Muscle of back (tissue), 10 donors: ENCODE measurements around the gene RBM22. TPM values are rescaled to one million over a fixed set of nuclear protein-coding genes. Genes with fewer than 3 reads are reported as not detected.

Experiments
- polyA plus RNA-seq, 10 donors: library from polyadenylated mRNA; unstranded; fragments of 120-200 nt; gene quantifications; one replicate each; pipeline ENCODE4 v1.2.1, GENCODE V29; 2013; ENCODE audit not compliant: insufficient read length in 10 of 10

Gene RBM22
- polyA plus RNA-seq, 10 donors: 36.1 to 53.9 (median 45.0) TPM

Other genes starting within 250 kb of the RBM22 start
- 10 to 100 TPM; 42.6 to 60.1 (median 49.6) TPM for gene NDST1, start 192.9 kb downstream of the RBM22 start, polyA plus RNA-seq
- 10 to 100 TPM; 19.0 to 36.0 (median 32.4) TPM for gene SYNPO, start 60.4 kb downstream of the RBM22 start, polyA plus RNA-seq
- gene MYOZ3, start 39.8 kb downstream of the RBM22 start, polyA plus RNA-seq: 10 to 100 TPM in 9 of 10 donors, 1 to 10 TPM in 1; 9.8 to 20.8 (median 12.3) TPM
- 10 to 100 TPM; 31.0 to 47.0 (median 40.5) TPM for gene DCTN4, start 58.0 kb upstream of the RBM22 start, polyA plus RNA-seq
- gene SMIM3, start 77.7 kb upstream of the RBM22 start, polyA plus RNA-seq: 10 to 100 TPM in 3 of 10 donors, 1 to 10 TPM in 7; 7.4 to 10.4 (median 9.2) TPM
- gene IRGM, start 145.5 kb upstream of the RBM22 start, polyA plus RNA-seq: under 1 TPM in 7 of 10 donors, not detected in 3; 0.13 to 0.56 (median 0.18) TPM
- 10 to 100 TPM in 6 of 10 donors, 1 to 10 TPM in 4; 8.6 to 17.6 (median 10.4) TPM for gene ZNF300, start 203.9 kb upstream of the RBM22 start, polyA plus RNA-seq